Measurements from ENCODE around the gene ERG. TPM values are rescaled to one million over a fixed set of nuclear protein-coding genes. Genes with fewer than 3 reads are reported as not detected.

ERG gene
- total and polyA plus RNA-seq, 4 donors, result 3.3 to 6.0 (median 4.1) TPM

- Histone ChIP-seq H3K9ac (ENCODE audit: low read depth in 1 of 2, low read length in 2 of 2) (no peak overlapping the region), H3K27ac (ENCODE audit: low read depth in 1 of 2, low read length in 2 of 2) (no peak overlapping the region), H3K4me1 (ENCODE audit: control insufficient read depth in 4 of 4, insufficient read depth in 4 of 4, low read length in 3 of 4) (no peaks in the 10 kb centered on the region), H3K36me3 (ENCODE audit: control insufficient read depth in 4 of 4, insufficient read depth in 3 of 4, low read depth in 1 of 4, low read length in 3 of 4) (peaks cover 0 to 1% (median 0%) of the 10 kb centered on the region in 4 donors), H3K27me3 (ENCODE audit: control insufficient read depth in 4 of 4, insufficient read depth in 4 of 4, low read length in 3 of 4) (peaks cover 0 to 5% (median 0%) of the 10 kb centered on the region in 4 donors), H3K4me3 (ENCODE audit: low read depth in 1 of 3, low read length in 3 of 3) (no peak overlapping the region), H3K9me3 (ENCODE audit: control insufficient read depth in 4 of 4, low read length in 3 of 4) (no peaks in the 10 kb centered on the region)
- DNase-seq (ENCODE audit: low spot score), result no peak
- TF ChIP-seq CTCF (IDR thresholded peaks at IDR 0.05; ENCODE audit: low read depth, low read length, missing input control) (no peak), TAF1 (conservative IDR thresholded peaks at IDR 0.05) (no peak), EGR1 (IDR thresholded peaks at IDR 0.05; ENCODE audit: low read depth in 2 of 2) (no peak), FOXA2 (IDR thresholded peaks at IDR 0.05) (no peak), ATF3 (IDR thresholded peaks at IDR 0.05) (no peak), HNF4A (conservative IDR thresholded peaks at IDR 0.05) (no peak), MAX (IDR thresholded peaks at IDR 0.05) (no peak), ZBTB33 (IDR thresholded peaks at IDR 0.05) (no peak), HNF4G (IDR thresholded peaks at IDR 0.05) (no peak), REST (IDR thresholded peaks at IDR 0.05) (no peak), YY1 (IDR thresholded peaks at IDR 0.05) (no peak), JUND (IDR thresholded peaks at IDR 0.05) (no peak), RAD21 (IDR thresholded peaks at IDR 0.05) (no peak), RXRA (IDR thresholded peaks at IDR 0.05) (no peak), FOXA1 (IDR thresholded peaks at IDR 0.05) (no peak), SP1 (IDR thresholded peaks at IDR 0.05) (no peak), GABPA (IDR thresholded peaks at IDR 0.05 in 1 of 2, conservative IDR thresholded peaks at IDR 0.05 in 1 of 2) (no peak)
- WGBS, result 57% methylated on average over 8 of the region's 8 CpGs
These were observed 114.1 kb downstream of the ERG start for GRCh38 chr21:38384238-38384560.
